OCI-LY7 (cell line): ENCODE results near the gene STX18.

Experiments used
- EZH2phosphoT487 ChIP-seq: fragments of 200-600 bp; sonication (generic); IDR thresholded peaks from 2 replicates; pipeline ENCODE4 v1.6.1; 2018; ENCODE audit warnings: low read depth, borderline replicate concordance, mild to moderate bottlenecking, mixed run types, antibody characterized with exemption, low read length, moderate library complexity, mixed read lengths
- TF ChIP-seq, protein P1 (sequence below): fragments of 200-600 bp; sonication (generic); conservative IDR thresholded peaks from 2 replicates; pipeline ENCODE4 v1.5.1; 2014; ENCODE audit warnings: mild to moderate bottlenecking, antibody characterized with exemption, low read length, moderate library complexity, mixed read lengths

DNA sequence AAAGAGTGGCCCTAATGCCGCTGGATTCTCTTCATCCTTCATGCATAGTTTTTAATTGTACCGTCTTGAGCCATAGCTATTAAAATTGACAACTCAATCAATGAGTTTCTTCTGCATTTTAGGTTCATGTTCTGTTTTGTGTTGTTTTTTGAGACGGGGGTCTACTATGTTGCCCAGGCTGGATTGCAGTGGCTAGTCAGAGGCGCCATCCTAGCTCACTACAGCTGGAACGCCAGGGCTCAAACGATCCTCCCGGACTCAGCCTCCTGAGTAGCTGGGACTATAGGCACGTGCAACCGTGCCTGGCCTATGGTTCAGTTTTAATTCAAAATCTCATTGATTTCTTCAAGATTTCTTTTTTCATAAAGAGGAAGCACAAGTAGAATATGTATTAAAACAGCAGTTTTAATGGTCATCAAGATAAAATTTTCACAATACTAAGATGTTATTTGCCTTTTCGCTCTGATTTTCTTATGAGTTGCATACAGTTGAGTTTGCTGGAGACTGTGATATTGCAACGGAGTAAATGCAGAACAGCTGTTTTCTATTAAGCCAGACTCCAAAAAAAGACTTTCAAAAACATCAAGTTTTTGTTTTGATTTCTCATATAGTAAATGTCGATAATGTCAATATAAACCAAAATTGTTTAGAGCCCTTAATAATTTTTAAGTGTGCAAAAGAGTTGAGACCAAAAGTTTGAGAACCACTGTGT is 1.1 kb upstream of the STX18 start:
- TF ChIP-seq, protein P1, sequence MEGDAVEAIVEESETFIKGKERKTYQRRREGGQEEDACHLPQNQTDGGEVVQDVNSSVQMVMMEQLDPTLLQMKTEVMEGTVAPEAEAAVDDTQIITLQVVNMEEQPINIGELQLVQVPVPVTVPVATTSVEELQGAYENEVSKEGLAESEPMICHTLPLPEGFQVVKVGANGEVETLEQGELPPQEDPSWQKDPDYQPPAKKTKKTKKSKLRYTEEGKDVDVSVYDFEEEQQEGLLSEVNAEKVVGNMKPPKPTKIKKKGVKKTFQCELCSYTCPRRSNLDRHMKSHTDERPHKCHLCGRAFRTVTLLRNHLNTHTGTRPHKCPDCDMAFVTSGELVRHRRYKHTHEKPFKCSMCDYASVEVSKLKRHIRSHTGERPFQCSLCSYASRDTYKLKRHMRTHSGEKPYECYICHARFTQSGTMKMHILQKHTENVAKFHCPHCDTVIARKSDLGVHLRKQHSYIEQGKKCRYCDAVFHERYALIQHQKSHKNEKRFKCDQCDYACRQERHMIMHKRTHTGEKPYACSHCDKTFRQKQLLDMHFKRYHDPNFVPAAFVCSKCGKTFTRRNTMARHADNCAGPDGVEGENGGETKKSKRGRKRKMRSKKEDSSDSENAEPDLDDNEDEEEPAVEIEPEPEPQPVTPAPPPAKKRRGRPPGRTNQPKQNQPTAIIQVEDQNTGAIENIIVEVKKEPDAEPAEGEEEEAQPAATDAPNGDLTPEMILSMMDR: no peak
- TF ChIP-seq EZH2phosphoT487: no peak
